K562 (cell line): ENCODE measurements around the gene MACROD2.

Source experiments
- CBX2 ChIP-seq: fragments of 200-600 bp; sonication (generic); IDR thresholded peaks from one replicate; pipeline ENCODE4 v1.6.1; 2012; ENCODE audit warnings: mild to moderate bottlenecking, low read length, inconsistent platforms; ENCODE audit not compliant: insufficient read depth, poor library complexity, severe bottlenecking
- CTCF ChIP-seq, 3 experiments: IDR thresholded peaks in 2 of 3; conservative IDR thresholded peaks in 1 of 3; 2 replicates each; pipeline ENCODE4 v1.5.1; 2011 to 2012; ENCODE audit warnings: low read length in 3 of 3, mild to moderate bottlenecking in 3 of 3, control low read depth in 2 of 3, improper control_type of control experiment in 1 of 3, inconsistent platforms in 1 of 3, low read depth in 1 of 3, mixed read lengths in 1 of 3, moderate library complexity in 1 of 3; ENCODE audit not compliant: insufficient read depth in 2 of 3
- EGR1 ChIP-seq: fragments of 450-650 bp; conservative IDR thresholded peaks from 2 replicates; pipeline ENCODE4 v1.6.1; 2017; ENCODE audit warnings: mild to moderate bottlenecking
- SREBF2 ChIP-seq: sonication (generic); formaldehyde crosslinking; IDR thresholded peaks from 2 replicates; pipeline ENCODE4 v1.4.0; 2020; ENCODE audit warnings: mild to moderate bottlenecking, missing genetic modification reagents
- ZNF551 ChIP-seq: fragments of 250-450 bp; sonication (Bioruptor Pico); IDR thresholded peaks from 2 replicates; pipeline ENCODE4 v1.5.0; 2021; ENCODE audit warnings: mild to moderate bottlenecking, moderate library complexity

GRCh38 chr20:15061955-15062354 is 1066.6 kb downstream of the MACROD2 start:
- no peak for TF ChIP-seq SREBF2 (CRISPR knock-in tag)
- TF ChIP-seq CTCF (IDR thresholded peaks at IDR 0.05 in 2 of 3, conservative IDR thresholded peaks at IDR 0.05 in 1 of 3; ENCODE audit: insufficient read depth in 2 of 3, low read depth in 1 of 3, low read length in 3 of 3), result no peak
- no peak for TF ChIP-seq CBX2
- no peak for TF ChIP-seq ZNF551 (CRISPR knock-in tag)
- no peak for TF ChIP-seq EGR1
